ENCODE measurements around the gene CEP162.
"Not testable (repeated sequence)": the region's sequence is repeated elsewhere in the genome, so short reads cannot be mapped to it uniquely, and the experiment has no call there.

CEP162 gene

GRCh38 chr6:84107495-84107894 lies 119.9 kb downstream of the CEP162 start:
- H3K4me3 ChIP-seq (ENCODE audit: low read depth, low read length) = no peak overlapping the region
- in situ Hi-C loops (cut with HindIII; ENCODE audit: low sequenced_read_pairs) = no loop called here
- DNase-seq (ENCODE audit: low read depth, low spot score) = no peak
- no peak for TF ChIP-seq CTCF (IDR thresholded peaks at IDR 0.05; ENCODE audit: low read depth, low read length)

GRCh38 chr6:84105215-84105924 lies 122.1 kb downstream of the CEP162 start:
- DNase-seq (ENCODE audit: low read depth, low spot score); H3K4me3 ChIP-seq (ENCODE audit: low read depth, low read length); in situ Hi-C loops (cut with HindIII; ENCODE audit: low sequenced_read_pairs): not testable (repeated sequence)

- in situ Hi-C loops (cut with HindIII; ENCODE audit: low sequenced_read_pairs) = no loop called here
- TF ChIP-seq CTCF (IDR thresholded peaks at IDR 0.05; ENCODE audit: low read depth, low read length) = no peak
- DNase-seq (ENCODE audit: low read depth, low spot score) = no peak
- H3K4me3 ChIP-seq (ENCODE audit: low read depth, low read length) = no peak overlapping the region
Measured at GRCh38 chr6:84103029-84103428, 124.4 kb downstream of the CEP162 start.

GRCh38 chr6:84095156-84095555 lies 132.3 kb downstream of the CEP162 start:
- in situ Hi-C loops (cut with HindIII; ENCODE audit: low sequenced_read_pairs) = no loop called here
- no peak for TF ChIP-seq CTCF (IDR thresholded peaks at IDR 0.05; ENCODE audit: low read depth, low read length)

GRCh38 chr6:84093441-84094435 lies 133.7 kb downstream of the CEP162 start:
- no peak for DNase-seq (ENCODE audit: low read depth, low spot score)
- TF ChIP-seq CTCF (IDR thresholded peaks at IDR 0.05; ENCODE audit: low read depth, low read length) = no peak
- H3K4me3 ChIP-seq (ENCODE audit: low read depth, low read length) = no peak overlapping the region
- in situ Hi-C loops (cut with HindIII; ENCODE audit: low sequenced_read_pairs) = no loop called here

More at GRCh38 chr6:84095156-84095555, 132.3 kb downstream of the CEP162 start:
- no peak for DNase-seq (ENCODE audit: low read depth, low spot score)
- H3K4me3 ChIP-seq (ENCODE audit: low read depth, low read length) = no peak overlapping the region

- no peak for TF ChIP-seq CTCF (IDR thresholded peaks at IDR 0.05; ENCODE audit: low read depth, low read length)
- DNase-seq (ENCODE audit: low read depth, low spot score) = no peak
- in situ Hi-C loops (cut with HindIII; ENCODE audit: low sequenced_read_pairs) = no loop called here
- H3K4me3 ChIP-seq (ENCODE audit: low read depth, low read length) = no peak overlapping the region
Measured at GRCh38 chr6:84089552-84089951, 137.9 kb downstream of the CEP162 start.

GRCh38 chr6:84089081-84089480 lies 138.4 kb downstream of the CEP162 start:
- no peak for DNase-seq (ENCODE audit: low read depth, low spot score)
- no peak overlapping the region for H3K4me3 ChIP-seq (ENCODE audit: low read depth, low read length)
- no peak for TF ChIP-seq CTCF (IDR thresholded peaks at IDR 0.05; ENCODE audit: low read depth, low read length)
- in situ Hi-C loops (cut with HindIII; ENCODE audit: low sequenced_read_pairs) = no loop called here

Data from astrocyte of the spinal cord (primary cell).